Tibial nerve (tissue), 4 donors: Measurements from ENCODE around the gene DGKQ. TPM values are rescaled to one million over a fixed set of nuclear protein-coding genes. Genes with fewer than 3 reads are reported as not detected.

Source experiments
- DNase-seq, 2 donors: peaks; one replicate each; pipeline ENCODE4 v3.0.0-alpha.2; 2019; ENCODE audit warnings: low spot score in 2 of 2
- H3K27ac ChIP-seq, 4 donors: fragments of 200-600 bp; sonication (generic) in 3 of 4; one replicate each; pipeline ENCODE4 v1.5.1; 2017 to 2019; ENCODE audit warnings: mild to moderate bottlenecking in 1 of 4
- H3K27me3 ChIP-seq, 2 donors: fragments of 200-600 bp; sonication (generic) in 1 of 2; one replicate each; pipeline versions ENCODE4 v1.5.1 to v1.6.0; 2017 to 2019
- H3K36me3 ChIP-seq, 3 donors: fragments of 200-600 bp; sonication (generic); one replicate each; pipeline ENCODE4 v1.5.1; 2018 to 2019
- H3K4me1 ChIP-seq, 4 donors: fragments of 200-600 bp; sonication (generic) in 3 of 4; one replicate each; pipeline ENCODE4 v1.5.1; 2017 to 2019
- H3K4me3 ChIP-seq, 4 donors: fragments of 200-600 bp; sonication (generic) in 3 of 4; one replicate each; pipeline ENCODE4 v1.5.1; 2017 to 2019; ENCODE audit warnings: mild to moderate bottlenecking in 1 of 4, moderate library complexity in 1 of 4
- H3K9me3 ChIP-seq, 4 donors: fragments of 200-600 bp; sonication (generic) in 3 of 4; one replicate each; pipeline ENCODE4 v1.5.1; 2017 to 2019
- EP300 ChIP-seq, 2 donors: sonication (generic); formaldehyde crosslinking; IDR thresholded peaks; one replicate each; pipeline ENCODE4 v1.6.1; 2017; ENCODE audit warnings: antibody characterized with exemption in 2 of 2, mild to moderate bottlenecking in 1 of 2
- POLR2A ChIP-seq, 2 donors: fragments of 450-650 bp; IDR thresholded peaks; one replicate each; pipeline ENCODE4 v1.6.1; 2017; ENCODE audit warnings: antibody characterized with exemption in 2 of 2, mild to moderate bottlenecking in 2 of 2, moderate library complexity in 2 of 2
- WGBS, 2 donors: methylation state at CpG; one replicate each; pipeline ENCODE4 v1.1.5; 2018; 5-methylcytosine and 5-hydroxymethylcytosine counted together
- total RNA-seq, 4 donors: library from RNA; depleted of rRNA; stranded (reverse); fragments of >200 nt; gene quantifications; one replicate each; pipeline ENCODE4 v1.1.0, GENCODE V29; 2016
- TF ChIP-seq, protein P1 (sequence below), 5 experiments: fragments of 200-600 bp in 3 of 5; fragments of 450-650 bp in 2 of 5; sonication (generic) in 3 of 5; IDR thresholded peaks; one replicate each; pipeline ENCODE4 v1.5.1; 2016 to 2019; ENCODE audit warnings: antibody characterized with exemption in 5 of 5, mild to moderate bottlenecking in 3 of 5, moderate library complexity in 2 of 5

DGKQ gene
- total RNA-seq, 4 donors from 2014 or later: 9.0 to 23.4 (median 13.6) TPM

DNA sequence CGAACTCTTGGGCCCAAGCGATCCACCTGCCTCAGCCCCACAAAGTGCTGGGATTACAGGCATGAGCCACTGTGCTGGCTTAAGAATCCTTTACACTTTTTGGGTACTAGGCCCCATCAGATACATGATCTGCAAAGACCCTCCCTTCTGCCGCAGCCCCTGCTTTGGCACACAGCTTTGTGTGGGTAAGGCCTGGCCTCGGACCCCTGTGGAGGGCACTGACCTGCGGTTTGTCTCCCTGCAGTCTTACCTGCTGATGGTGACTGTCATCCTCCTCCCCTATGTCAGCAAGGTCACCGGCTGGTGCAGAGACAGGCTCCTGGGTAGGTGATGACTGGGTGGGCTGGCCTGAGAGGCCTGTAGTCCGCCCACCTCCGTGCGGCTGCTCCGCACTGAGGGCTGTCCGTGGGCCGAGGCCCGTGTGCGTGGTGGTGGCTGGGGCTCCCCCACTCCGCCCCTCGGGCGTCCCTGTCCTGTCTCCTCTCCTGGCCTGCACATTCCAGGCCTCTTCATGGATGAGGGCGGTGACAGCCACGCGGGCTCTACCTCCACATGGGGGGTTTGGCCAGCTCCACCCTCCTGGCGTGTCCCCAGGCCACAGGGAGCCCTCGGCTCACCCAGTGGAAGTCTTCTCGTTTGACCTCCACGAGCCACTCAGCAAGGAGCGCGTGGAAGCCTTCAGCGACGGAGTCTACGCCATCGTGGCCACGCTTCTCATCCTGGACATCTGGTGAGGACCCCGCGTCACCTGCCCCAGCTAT is 18.0 kb downstream of the DGKQ start:
- no peak for DNase-seq
- Histone ChIP-seq H3K4me1 (no peaks in the 10 kb centered on the region), H3K27me3 (no peaks in the 10 kb centered on the region), H3K9me3 (no peaks in the 10 kb centered on the region), H3K4me3 (no peak overlapping the region), H3K27ac (no peak overlapping the region), H3K36me3 (peaks cover 0 to 98% (median 0%) of the 10 kb centered on the region in 3 donors)
- TF ChIP-seq, protein P1, sequence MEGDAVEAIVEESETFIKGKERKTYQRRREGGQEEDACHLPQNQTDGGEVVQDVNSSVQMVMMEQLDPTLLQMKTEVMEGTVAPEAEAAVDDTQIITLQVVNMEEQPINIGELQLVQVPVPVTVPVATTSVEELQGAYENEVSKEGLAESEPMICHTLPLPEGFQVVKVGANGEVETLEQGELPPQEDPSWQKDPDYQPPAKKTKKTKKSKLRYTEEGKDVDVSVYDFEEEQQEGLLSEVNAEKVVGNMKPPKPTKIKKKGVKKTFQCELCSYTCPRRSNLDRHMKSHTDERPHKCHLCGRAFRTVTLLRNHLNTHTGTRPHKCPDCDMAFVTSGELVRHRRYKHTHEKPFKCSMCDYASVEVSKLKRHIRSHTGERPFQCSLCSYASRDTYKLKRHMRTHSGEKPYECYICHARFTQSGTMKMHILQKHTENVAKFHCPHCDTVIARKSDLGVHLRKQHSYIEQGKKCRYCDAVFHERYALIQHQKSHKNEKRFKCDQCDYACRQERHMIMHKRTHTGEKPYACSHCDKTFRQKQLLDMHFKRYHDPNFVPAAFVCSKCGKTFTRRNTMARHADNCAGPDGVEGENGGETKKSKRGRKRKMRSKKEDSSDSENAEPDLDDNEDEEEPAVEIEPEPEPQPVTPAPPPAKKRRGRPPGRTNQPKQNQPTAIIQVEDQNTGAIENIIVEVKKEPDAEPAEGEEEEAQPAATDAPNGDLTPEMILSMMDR (IDR thresholded peaks at IDR 0.05): no peak
- TF ChIP-seq EP300 (IDR thresholded peaks at IDR 0.05) (no peak), POLR2A (IDR thresholded peaks at IDR 0.05) (no peak)
- 89 to 100% methylated on average over 15 to 27 of the region's 33 CpGs for WGBS, 2 donors

DNA sequence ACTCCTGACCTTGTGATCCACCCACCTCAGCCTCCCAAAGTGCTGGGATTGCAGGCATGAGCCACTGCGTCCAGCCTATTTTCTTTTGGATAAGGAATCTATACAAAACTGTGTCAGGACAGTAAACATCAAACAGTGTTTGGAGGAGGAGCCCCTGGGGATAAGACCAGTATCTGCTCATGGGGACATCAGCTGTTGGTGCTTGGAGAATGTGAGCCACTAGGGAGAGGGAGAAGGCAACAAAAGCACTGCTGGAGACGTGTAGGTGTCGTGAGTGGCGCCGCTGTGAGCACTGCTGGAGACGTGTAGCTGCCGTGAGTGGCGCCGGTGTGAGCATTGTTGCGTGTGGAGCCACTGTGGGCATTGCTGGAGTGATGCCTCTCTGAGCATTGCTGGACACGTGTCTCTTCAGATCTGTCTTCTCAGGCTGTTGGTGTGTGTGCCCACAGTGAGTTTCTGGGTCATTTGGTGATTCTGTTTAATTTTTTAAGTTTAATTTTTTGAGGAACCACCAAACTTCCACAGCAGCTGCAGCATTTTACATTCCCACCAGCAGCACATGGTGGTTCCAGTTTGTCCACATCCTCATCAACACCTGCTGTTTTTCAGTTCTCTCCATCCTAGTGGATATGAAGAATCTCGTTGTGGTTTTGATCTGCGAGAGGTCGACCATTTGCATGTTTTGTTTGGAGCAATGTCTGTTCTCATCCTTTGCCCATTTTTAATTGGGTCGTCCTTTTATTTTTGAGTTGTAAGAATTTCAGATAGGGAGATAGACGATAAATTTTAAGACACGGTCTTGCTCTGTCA is 19.0 kb downstream of the DGKQ start:
- H3K27ac ChIP-seq: no peak overlapping the region
- H3K36me3 ChIP-seq: peaks cover 0 to 97% (median 0%) of the 10 kb centered on the region in 3 donors
- no peak for DNase-seq
- no peaks in the 10 kb centered on the region for H3K9me3 ChIP-seq
- H3K4me1 ChIP-seq: no peaks in the 10 kb centered on the region
- no peak overlapping the region for H3K4me3 ChIP-seq
- WGBS, 2 donors: 89 to 92% methylated on average over 17 of the region's 17 CpGs
- TF ChIP-seq POLR2A (IDR thresholded peaks at IDR 0.05) (no peak), EP300 (IDR thresholded peaks at IDR 0.05) (no peak)
- TF ChIP-seq, protein P1 (IDR thresholded peaks at IDR 0.05): no peak
- no peaks in the 10 kb centered on the region for H3K27me3 ChIP-seq

DNA sequence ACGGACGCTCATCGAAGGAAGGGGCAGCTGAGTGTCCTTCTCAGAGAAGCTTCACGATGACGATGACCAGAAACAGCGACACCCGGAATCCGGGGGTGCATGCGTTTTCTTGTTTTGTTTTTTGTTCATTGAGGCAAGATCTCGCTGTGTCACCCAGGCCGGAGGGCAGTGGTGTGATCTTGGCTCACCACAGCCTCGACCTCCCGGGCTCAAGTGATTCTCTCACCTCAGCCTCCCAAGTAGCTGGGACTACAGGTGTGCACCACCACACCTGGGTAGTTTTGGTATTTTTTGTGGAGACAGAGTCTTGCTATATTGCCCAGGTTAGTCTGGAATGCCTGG is 19.8 kb downstream of the DGKQ start:
- TF ChIP-seq POLR2A (IDR thresholded peaks at IDR 0.05) (no peak), EP300 (IDR thresholded peaks at IDR 0.05) (no peak)
- TF ChIP-seq, protein P1 (IDR thresholded peaks at IDR 0.05): no peak
- Histone ChIP-seq H3K9me3 (no peaks in the 10 kb centered on the region), H3K36me3 (peaks cover 0 to 93% (median 0%) of the 10 kb centered on the region in 3 donors), H3K4me3 (no peak overlapping the region), H3K27me3 (no peaks in the 10 kb centered on the region), H3K4me1 (no peaks in the 10 kb centered on the region), H3K27ac (no peak overlapping the region)
- 97% methylated on average over 13 of the region's 13 CpGs for WGBS, 2 donors
- DNase-seq: no peak

DNA sequence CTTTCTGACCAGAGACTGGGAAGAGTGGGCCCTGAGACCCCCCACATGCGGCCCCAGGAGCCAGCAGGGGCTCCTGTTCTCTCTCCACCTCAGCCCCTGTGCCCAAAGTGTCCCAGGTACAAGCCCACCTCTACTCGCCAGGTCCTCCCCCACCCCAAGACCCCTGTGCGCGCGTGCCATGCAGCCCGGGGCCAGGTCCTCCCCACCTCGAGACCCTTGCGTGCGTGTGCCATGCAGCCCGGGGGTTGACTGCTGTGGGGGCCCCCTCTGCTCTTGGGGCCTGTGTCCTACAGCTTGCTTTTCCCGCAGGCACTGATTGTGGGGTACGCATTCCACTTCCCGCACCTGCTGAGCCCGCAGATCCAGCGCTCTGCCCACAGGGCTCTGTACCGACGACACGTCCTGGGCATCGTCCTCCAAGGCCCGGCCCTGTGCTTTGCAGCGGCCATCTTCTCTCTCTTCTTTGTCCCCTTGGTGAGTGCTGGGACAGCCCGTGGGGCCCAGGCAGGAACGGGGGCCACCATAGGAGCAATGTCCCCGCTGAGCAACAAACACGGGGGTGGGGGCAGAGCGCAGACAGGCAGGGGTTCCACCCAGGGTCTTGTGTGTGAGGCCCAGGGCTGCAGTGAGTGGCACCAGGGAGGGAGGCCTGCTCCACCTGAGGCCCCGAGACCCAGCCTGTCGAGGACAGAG is 20.3 kb downstream of the DGKQ start:
- WGBS, 2 donors: 92 to 94% methylated on average over 27 to 28 of the region's 28 CpGs
- no peaks in the 10 kb centered on the region for H3K9me3 ChIP-seq
- DNase-seq: no peak
- H3K27me3 ChIP-seq: no peaks in the 10 kb centered on the region
- no peak for TF ChIP-seq POLR2A (IDR thresholded peaks at IDR 0.05)
- no peak for TF ChIP-seq EP300 (IDR thresholded peaks at IDR 0.05)
- TF ChIP-seq, protein P1 (IDR thresholded peaks at IDR 0.05): no peak
- H3K36me3 ChIP-seq: peaks cover 0 to 92% (median 0%) of the 10 kb centered on the region in 3 donors
- no peak overlapping the region for H3K27ac ChIP-seq
- no peak overlapping the region for H3K4me3 ChIP-seq
- no peaks in the 10 kb centered on the region for H3K4me1 ChIP-seq
